Esophagus mucosa (tissue), 1 donor: ENCODE results near the gene RBM44. TPM values are rescaled to one million over a fixed set of nuclear protein-coding genes. Genes with fewer than 3 reads are reported as not detected.

ENCODE experiments used
- ATAC-seq: fragments of 200-7000 bp; cut with Tn5 transposase; one replicate; pipeline ENCODE4 v1.9.1; 2020
- total RNA-seq: library from RNA; stranded (reverse); gene quantifications from one replicate; pipeline ENCODE4 v1.2.4, GENCODE V29; 2023
- donor health status: DM: yes; HTN: yes; CAD: no.

The RBM44 gene
- total RNA-seq, 1 donor from 2014 or later, result 0.36 TPM

- no peak for ATAC-seq
Measured at GRCh38 chr2:237889811-237890210, 91.2 kb downstream of the RBM44 start.

Other genes starting within 250 kb of the RBM44 start
- not detected for gene PRLH, start 232.2 kb upstream of the RBM44 start, total RNA-seq
- gene RAB17, start 208.0 kb upstream of the RBM44 start, total RNA-seq, result 7.8 TPM
- gene LRRFIP1, start 171.2 kb upstream of the RBM44 start, total RNA-seq, result 103 TPM
- gene RAMP1, start 60.8 kb downstream of the RBM44 start, total RNA-seq, result 2.2 TPM
- 58.2 TPM for gene UBE2F, start 168.2 kb downstream of the RBM44 start, total RNA-seq